Embryonic facial prominence (tissue), 1 donor: Measurements from ENCODE around the gene ANKRD31.
"Not testable (repeated sequence)": the region's sequence is repeated elsewhere in the genome, so short reads cannot be mapped to it uniquely, and the experiment has no call there.

Experiments used
- DNase-seq: peaks from one replicate; pipeline ENCODE4 v3.0.0-alpha.2; 2016; ENCODE audit errors: extremely low spot score

ANKRD31 gene

GRCh38 chr5:75234251-75234650 lies 2.4 kb downstream of the ANKRD31 start:
- no peak for DNase-seq

- no peak for DNase-seq
Measured at GRCh38 chr5:75226916-75227315, 9.8 kb downstream of the ANKRD31 start.

- no peak for DNase-seq
Measured at GRCh38 chr5:75225506-75225905, 11.2 kb downstream of the ANKRD31 start.

GRCh38 chr5:75220787-75221186 lies 15.9 kb downstream of the ANKRD31 start:
- not testable (repeated sequence) for DNase-seq

- no peak for DNase-seq
Measured at GRCh38 chr5:75214928-75215327, 21.8 kb downstream of the ANKRD31 start.

- DNase-seq: no peak
Measured at GRCh38 chr5:75214409-75214808, 22.3 kb downstream of the ANKRD31 start.

GRCh38 chr5:75203604-75204003 lies 33.1 kb downstream of the ANKRD31 start:
- no peak for DNase-seq

GRCh38 chr5:75202935-75203334 lies 33.7 kb downstream of the ANKRD31 start:
- no peak for DNase-seq

- no peak for DNase-seq
Measured at GRCh38 chr5:75200776-75201175, 35.9 kb downstream of the ANKRD31 start.

- DNase-seq: no peak
Measured at GRCh38 chr5:75199946-75200345, 36.7 kb downstream of the ANKRD31 start.

- DNase-seq: no peak
Measured at GRCh38 chr5:75199071-75199470, 37.6 kb downstream of the ANKRD31 start.

- no peak for DNase-seq
Measured at GRCh38 chr5:75197745-75198144, 38.9 kb downstream of the ANKRD31 start.

- DNase-seq: no peak
Measured at GRCh38 chr5:75192804-75193203, 43.9 kb downstream of the ANKRD31 start.

- no peak for DNase-seq
Measured at GRCh38 chr5:75192264-75192663, 44.4 kb downstream of the ANKRD31 start.

- DNase-seq: no peak
Measured at GRCh38 chr5:75190227-75190626, 46.5 kb downstream of the ANKRD31 start.

GRCh38 chr5:75189353-75189752 lies 47.3 kb downstream of the ANKRD31 start:
- DNase-seq: no peak

GRCh38 chr5:75185763-75186162 lies 50.9 kb downstream of the ANKRD31 start:
- DNase-seq: no peak

- not testable (repeated sequence) for DNase-seq
Measured at GRCh38 chr5:75176009-75176408, 60.7 kb downstream of the ANKRD31 start.

- DNase-seq: not testable (repeated sequence)
Measured at GRCh38 chr5:75174872-75175271, 61.8 kb downstream of the ANKRD31 start.

- no peak for DNase-seq
Measured at GRCh38 chr5:75169516-75169915, 67.2 kb downstream of the ANKRD31 start.

GRCh38 chr5:75168026-75168735 lies 68.5 kb downstream of the ANKRD31 start:
- no peak for DNase-seq

- DNase-seq: no peak
Measured at GRCh38 chr5:75167345-75167744, 69.3 kb downstream of the ANKRD31 start.

GRCh38 chr5:75161508-75161907 lies 75.2 kb downstream of the ANKRD31 start:
- DNase-seq: not testable (repeated sequence)

GRCh38 chr5:75156585-75156984 lies 80.1 kb downstream of the ANKRD31 start:
- no peak for DNase-seq
